Astrocyte (in vitro differentiated cells and primary cell): ENCODE measurements around the gene SOHLH1. TPM values are rescaled to one million over a fixed set of nuclear protein-coding genes. Genes with fewer than 3 reads are reported as not detected.

Source experiments
- DNase-seq: peaks from one replicate; pipeline ENCODE4 v3.0.0-alpha.2; 2010; ENCODE audit warnings: low read depth
- FAIRE-seq: peaks from 2 replicates; lab custom pipeline; 2011; peaks lifted over from hg19 to GRCh38; lab: Jason Lieb, UNC
- H2AFZ ChIP-seq: 2 replicates; pipeline ENCODE4 v1.6.0; 2012; ENCODE audit warnings: low read depth, low read length, inconsistent platforms
- H3K27ac ChIP-seq: 2 replicates; pipeline ENCODE4 v1.5.1; 2011; ENCODE audit warnings: low read depth, low read length, inconsistent platforms
- H3K27me3 ChIP-seq: 2 replicates; pipeline ENCODE4 v1.6.0; 2011; ENCODE audit warnings: low read length, inconsistent platforms; ENCODE audit not compliant: insufficient read depth
- H3K36me3 ChIP-seq: 2 replicates; pipeline ENCODE4 v1.5.1; 2011; ENCODE audit warnings: low read length, inconsistent platforms; ENCODE audit not compliant: insufficient read depth
- H3K4me1 ChIP-seq: 2 replicates; pipeline ENCODE4 v1.5.1; 2011; ENCODE audit warnings: low read length, inconsistent platforms; ENCODE audit not compliant: insufficient read depth
- H3K4me2 ChIP-seq: 2 replicates; pipeline ENCODE4 v1.6.0; 2012; ENCODE audit warnings: low read length, inconsistent platforms
- H3K4me3 ChIP-seq: 2 replicates; pipeline ENCODE4 v1.5.1; 2011; ENCODE audit warnings: low read depth, mild to moderate bottlenecking, low read length, inconsistent platforms; ENCODE audit not compliant: insufficient read depth
- H3K79me2 ChIP-seq: 2 replicates; pipeline ENCODE4 v1.6.0; 2012; ENCODE audit warnings: mild to moderate bottlenecking, low read length, inconsistent platforms; ENCODE audit not compliant: insufficient read depth
- H3K9ac ChIP-seq: 2 replicates; pipeline ENCODE4 v1.6.0; 2012; ENCODE audit warnings: mild to moderate bottlenecking, low read length, inconsistent platforms
- H3K9me3 ChIP-seq: 2 replicates; pipeline ENCODE4 v1.5.1; 2012; ENCODE audit warnings: low read depth, mild to moderate bottlenecking, low read length, inconsistent platforms; ENCODE audit not compliant: insufficient read depth
- H4K20me1 ChIP-seq: 2 replicates; pipeline ENCODE4 v1.6.0; 2012; ENCODE audit warnings: low read length, inconsistent platforms; ENCODE audit not compliant: insufficient read depth
- H3K27ac Mint-ChIP-seq: one replicate; pipeline ENCODE4 v1.8.0; 2021; ENCODE audit warnings: mild to moderate bottlenecking, mixed read lengths; ENCODE audit not compliant: unreplicated experiment
- H3K27me3 Mint-ChIP-seq: one replicate; pipeline ENCODE4 v1.8.0; 2021; ENCODE audit warnings: low read depth, mixed read lengths; ENCODE audit not compliant: unreplicated experiment
- H3K36me3 Mint-ChIP-seq: one replicate; pipeline ENCODE4 v1.8.0; 2021; ENCODE audit warnings: low read depth, mixed read lengths; ENCODE audit not compliant: unreplicated experiment
- H3K4me1 Mint-ChIP-seq: one replicate; pipeline ENCODE4 v1.8.0; 2021; ENCODE audit warnings: low read depth, mixed read lengths; ENCODE audit not compliant: unreplicated experiment
- H3K4me3 Mint-ChIP-seq: one replicate; pipeline ENCODE4 v1.8.0; 2021; ENCODE audit warnings: mild to moderate bottlenecking, moderate library complexity, mixed read lengths; ENCODE audit not compliant: unreplicated experiment
- H3K9me3 Mint-ChIP-seq: one replicate; pipeline ENCODE4 v1.8.0; 2021; ENCODE audit warnings: mild to moderate bottlenecking, mixed read lengths; ENCODE audit not compliant: unreplicated experiment
- CTCF ChIP-seq: IDR thresholded peaks from 2 replicates; pipeline ENCODE4 v1.5.1; 2011; ENCODE audit warnings: low read depth, mild to moderate bottlenecking, inconsistent platforms, low read length, moderate library complexity; ENCODE audit not compliant: insufficient read depth
- EZH2 ChIP-seq: IDR thresholded peaks from 2 replicates; pipeline ENCODE4 v1.6.1; 2012; ENCODE audit warnings: mild to moderate bottlenecking, low read length, inconsistent platforms; ENCODE audit not compliant: insufficient read depth
- total RNA-seq: library from RNA; stranded (reverse); gene quantifications from 2 replicates; pipeline ENCODE4 v1.2.1, GENCODE V29; 2021

The SOHLH1 gene
- total RNA-seq, 1 donor from 2014 or later = not detected

- H3K9me3 Mint-ChIP-seq = no peaks in the 10 kb centered on the region
- Histone ChIP-seq H3K36me3 (no peaks in the 10 kb centered on the region), H3K9ac (no peak within 1 kb of the TSS), H3K27me3 (peaks cover 2% of the 10 kb centered on the region), H3K27ac (no peak within 1 kb of the TSS), H4K20me1 (no peaks in the 10 kb centered on the region), H3K4me1 (no peaks in the 10 kb centered on the region), H3K9me3 (no peaks in the 10 kb centered on the region), H2AFZ (peak within 1 kb of the TSS; percentile 26), H3K79me2 (no peaks in the 10 kb centered on the region), H3K4me2 (peak within 1 kb of the TSS; percentile 79), H3K4me3 (no peak within 1 kb of the TSS)
- TF ChIP-seq EZH2 (no peak), CTCF (peak; percentile 53)
- DNase-seq (no peak), FAIRE-seq (no peak)
- no peak within 1 kb of the TSS for H3K4me3 Mint-ChIP-seq
- H3K4me1 Mint-ChIP-seq = peaks cover 1% of the 10 kb centered on the region
- peaks cover 22% of the 10 kb centered on the region for H3K27me3 Mint-ChIP-seq
- no peaks in the 10 kb centered on the region for H3K36me3 Mint-ChIP-seq
- no peak within 1 kb of the TSS for H3K27ac Mint-ChIP-seq
These were observed 2.9 kb upstream of the SOHLH1 start, which contains the start of gene KCNT1 for GRCh38 chr9:135701959-135702721. KCNT1 (plus strand) TSS chr9:135702185; CDS start chr9:135702259, 74 bp downstream.

GRCh38 chr9:135701067-135701958 lies 2.0 kb upstream of the SOHLH1 start:
- no peak overlapping the region for H3K4me3 Mint-ChIP-seq
- DNase-seq (no peak), FAIRE-seq (no peak)
- no peaks in the 10 kb centered on the region for H3K79me2 ChIP-seq
- H3K27ac Mint-ChIP-seq = no peak overlapping the region
- no peaks in the 10 kb centered on the region for H4K20me1 ChIP-seq
- peaks cover 1% of the 10 kb centered on the region for H3K4me1 Mint-ChIP-seq
- peak overlapping the region; percentile 26 for H2AFZ ChIP-seq
- H3K36me3 Mint-ChIP-seq = no peaks in the 10 kb centered on the region
- no peak overlapping the region for H3K9ac ChIP-seq
- no peak for TF ChIP-seq EZH2
- TF ChIP-seq CTCF = no peak
- H3K36me3 ChIP-seq = no peaks in the 10 kb centered on the region
- H3K9me3 Mint-ChIP-seq = no peaks in the 10 kb centered on the region
- H3K27me3 ChIP-seq = peaks cover 2% of the 10 kb centered on the region
- H3K27ac ChIP-seq = no peak overlapping the region
- peak overlapping the region; percentile 79 for H3K4me2 ChIP-seq
- no peaks in the 10 kb centered on the region for H3K9me3 ChIP-seq
- H3K4me3 ChIP-seq = no peak overlapping the region
- H3K27me3 Mint-ChIP-seq = peaks cover 23% of the 10 kb centered on the region
- no peaks in the 10 kb centered on the region for H3K4me1 ChIP-seq
